GM21390 (cell line): ENCODE data around the gene ATP8B2.
"Not testable (repeated sequence)": the region's sequence is repeated elsewhere in the genome, so short reads cannot be mapped to it uniquely, and the experiment has no call there.

Source experiments
- ATAC-seq: cut with Tn5 transposase; IDR thresholded peaks from one replicate; pipeline ENCODE4 v1.9.1; 2021; ENCODE audit not compliant: unreplicated experiment

ATP8B2 gene

GRCh38 chr1:154344977-154345837 is 19.9 kb downstream of the ATP8B2 start:
- no peak for ATAC-seq

GRCh38 chr1:154346276-154346917 is 21.1 kb downstream of the ATP8B2 start:
- no peak for ATAC-seq

GRCh38 chr1:154347961-154348360 is 22.6 kb downstream of the ATP8B2 start:
- ATAC-seq: no peak

GRCh38 chr1:154348429-154349076 is 23.2 kb downstream of the ATP8B2 start:
- ATAC-seq: no peak

- no peak for ATAC-seq
Observed at GRCh38 chr1:154349121-154349520, 23.8 kb downstream of the ATP8B2 start.

GRCh38 chr1:154350383-154350782 is 25.1 kb downstream of the ATP8B2 start:
- ATAC-seq: no peak

GRCh38 chr1:154351363-154352068 is 26.2 kb downstream of the ATP8B2 start:
- ATAC-seq: no peak

GRCh38 chr1:154352245-154352580 is 26.9 kb downstream of the ATP8B2 start:
- no peak for ATAC-seq

GRCh38 chr1:154352581-154353459 is 27.5 kb downstream of the ATP8B2 start:
- no peak for ATAC-seq

GRCh38 chr1:154353460-154353904 is 28.2 kb downstream of the ATP8B2 start:
- ATAC-seq: no peak

- no peak for ATAC-seq
Observed at GRCh38 chr1:154353966-154354365, 28.6 kb downstream of the ATP8B2 start.

- ATAC-seq: no peak
Observed at GRCh38 chr1:154358519-154358918, 33.2 kb downstream of the ATP8B2 start.

GRCh38 chr1:154360288-154360687 is 35.0 kb downstream of the ATP8B2 start:
- ATAC-seq: no peak

GRCh38 chr1:154360881-154361280 is 35.6 kb downstream of the ATP8B2 start:
- not testable (repeated sequence) for ATAC-seq

GRCh38 chr1:154361357-154361756 is 36.0 kb downstream of the ATP8B2 start:
- no peak for ATAC-seq

GRCh38 chr1:154371436-154371835 is 46.1 kb downstream of the ATP8B2 start:
- ATAC-seq: no peak

GRCh38 chr1:154373777-154374357 is 48.5 kb downstream of the ATP8B2 start:
- ATAC-seq: not testable (repeated sequence)

- no peak for ATAC-seq
Observed at GRCh38 chr1:154379301-154379700, 54.0 kb downstream of the ATP8B2 start.

- no peak for ATAC-seq
Observed at GRCh38 chr1:154384650-154385489, 59.5 kb downstream of the ATP8B2 start.
